GM18526 (cell line): Measurements from ENCODE around the gene CEP43.

Experiments used
- POLR2A ChIP-seq: IDR thresholded peaks from 3 replicates; pipeline ENCODE4 v1.6.1; 2011; ENCODE audit not compliant: insufficient read length; ENCODE audit errors: extremely low read depth

Gene CEP43

GRCh38 chr6:166996406-166996805 is 2.8 kb upstream of the CEP43 start:
- no peak for TF ChIP-seq POLR2A

- no peak for TF ChIP-seq POLR2A
Observed at GRCh38 chr6:166997348-166997747, 1.8 kb upstream of the CEP43 start.

- no peak for TF ChIP-seq POLR2A
Observed at GRCh38 chr6:166997768-166998255, 1.4 kb upstream of the CEP43 start.

GRCh38 chr6:166998256-166999144 is 697 bp upstream of the CEP43 start:
- TF ChIP-seq POLR2A: peak; percentile 61

GRCh38 chr6:166999884-167000253 is 672 bp downstream of the CEP43 start:
- TF ChIP-seq POLR2A: no peak

GRCh38 chr6:167000759-167001158 is 1.6 kb downstream of the CEP43 start:
- TF ChIP-seq POLR2A: no peak

GRCh38 chr6:167005350-167006159 is 6.4 kb downstream of the CEP43 start:
- no peak for TF ChIP-seq POLR2A

GRCh38 chr6:167007985-167008384 is 8.8 kb downstream of the CEP43 start:
- TF ChIP-seq POLR2A: no peak

- TF ChIP-seq POLR2A: no peak
Observed at GRCh38 chr6:167013067-167013466, 13.9 kb downstream of the CEP43 start.

GRCh38 chr6:167013946-167014345 is 14.7 kb downstream of the CEP43 start:
- TF ChIP-seq POLR2A: no peak

GRCh38 chr6:167015302-167015701 is 16.1 kb downstream of the CEP43 start:
- TF ChIP-seq POLR2A: no peak

- no peak for TF ChIP-seq POLR2A
Observed at GRCh38 chr6:167020206-167020605, 21.0 kb downstream of the CEP43 start.

- no peak for TF ChIP-seq POLR2A
Observed at GRCh38 chr6:167027308-167027707, 28.1 kb downstream of the CEP43 start.

GRCh38 chr6:167027772-167028171 is 28.6 kb downstream of the CEP43 start:
- TF ChIP-seq POLR2A: no peak

- TF ChIP-seq POLR2A: no peak
Observed at GRCh38 chr6:167030222-167031072, 31.2 kb downstream of the CEP43 start.
